GM19035 (cell line): ENCODE results near the gene KLK3.
A peak's percentile ranks its signal among the peaks of the same experiment; 100 is the strongest.

Source experiments
- ATAC-seq: cut with Tn5 transposase; IDR thresholded peaks from one replicate; pipeline ENCODE4 v1.9.1; 2021; ENCODE audit not compliant: unreplicated experiment

Gene KLK3

GRCh38 chr19:50896591-50897190, 42.0 kb downstream of the KLK3 start:
- ATAC-seq: peak; percentile 88

- ATAC-seq: peak; percentile 32
Measured at GRCh38 chr19:50897191-50897607, 42.5 kb downstream of the KLK3 start.

GRCh38 chr19:50897612-50898011, 42.9 kb downstream of the KLK3 start:
- no peak for ATAC-seq

GRCh38 chr19:50898018-50898417, 43.3 kb downstream of the KLK3 start:
- no peak for ATAC-seq

GRCh38 chr19:50899569-50899968, 44.9 kb downstream of the KLK3 start:
- ATAC-seq: no peak

GRCh38 chr19:50902640-50903039, 47.9 kb downstream of the KLK3 start:
- no peak for ATAC-seq

GRCh38 chr19:50906217-50906616, 51.5 kb downstream of the KLK3 start:
- no peak for ATAC-seq

- ATAC-seq: no peak
Measured at GRCh38 chr19:50908336-50908735, 53.6 kb downstream of the KLK3 start.

GRCh38 chr19:50909240-50910070, 54.7 kb downstream of the KLK3 start:
- ATAC-seq: peak; percentile 59
